HepG2 (cell line): Measurements from ENCODE around the gene YTHDF1. TPM values are rescaled to one million over a fixed set of nuclear protein-coding genes. Genes with fewer than 3 reads are reported as not detected.
"Not testable (repeated sequence)": the region's sequence is repeated elsewhere in the genome, so short reads cannot be mapped to it uniquely, and the experiment has no call there.

Experiments
- ATAC-seq: fragments of 200-7000 bp; cut with Tn5 transposase; 3 replicates; pipeline ENCODE4 v1.9.1; 2020; ENCODE audit warnings: mild to moderate bottlenecking, moderate library complexity
- BruUV-seq: library from RNA; stranded (reverse); fragments of 400-500 nt; replicated peaks from 2 replicates; lab custom pipeline; 2021; lab: Mats Ljungman, UMichigan
- CTCF ChIA-PET: fragments of 300-600 bp; formaldehyde crosslinking; extraction: SDS; loops from one replicate; lab custom pipeline; 2021; ENCODE audit warnings: low total read pairs, inconsistent platforms, low intra/inter-chr PET ratio; lab: Yijun Ruan, JAX
- POLR2A ChIA-PET: fragments of 350-600 bp; sonication (Branson Sonifier 250); formaldehyde crosslinking; loops from one replicate; lab custom pipeline; 2020; ENCODE audit warnings: antibody characterized with exemption, inconsistent platforms; lab: Yijun Ruan, JAX
- DNase-seq: peaks from one replicate; pipeline ENCODE4 v3.0.0-alpha.2; 2015; ENCODE audit warnings: low spot score
- FAIRE-seq: peaks from 3 replicates; lab custom pipeline; 2011; peaks lifted over from hg19 to GRCh38; lab: Jason Lieb, UNC
- H2AFZ ChIP-seq: one replicate; pipeline ENCODE4 v1.6.1; 2011; ENCODE audit warnings: low read length, inconsistent platforms
- H3K27ac ChIP-seq: fragments of 300-600 bp; 3 replicates; pipeline ENCODE4 v1.8.0; 2011; ENCODE audit warnings: mixed run types, mild to moderate bottlenecking, mixed read lengths, low read length, inconsistent platforms; ENCODE audit not compliant: insufficient read depth; ENCODE audit errors: extremely low read length
- H3K27me3 ChIP-seq, 2 experiments: fragments of 200-600 bp in 1 of 2; 2 replicates in 1 of 2; 3 replicates in 1 of 2; pipeline versions ENCODE4 v1.6.0 to v1.8.0; 2011; ENCODE audit warnings: low read length in 2 of 2, mild to moderate bottlenecking in 2 of 2, moderate library complexity in 2 of 2, inconsistent platforms in 1 of 2; ENCODE audit not compliant: insufficient read depth in 2 of 2, control insufficient read depth in 1 of 2
- H3K36me3 ChIP-seq, 2 experiments: fragments of 200-600 bp in 1 of 2; replicated peaks in 1 of 2; 2 replicates in 1 of 2; 3 replicates in 1 of 2; pipeline versions ENCODE4 v1.5.1 to v1.8.0; 2011; ENCODE audit warnings: low read length in 2 of 2, inconsistent platforms in 1 of 2; ENCODE audit not compliant: insufficient read depth in 2 of 2, control insufficient read depth in 1 of 2
- H3K4me1 ChIP-seq: 2 replicates; pipeline ENCODE4 v1.5.1; 2012; ENCODE audit warnings: low read length, inconsistent platforms; ENCODE audit not compliant: insufficient read depth
- H3K4me2 ChIP-seq: 2 replicates; pipeline ENCODE4 v1.6.0; 2011; ENCODE audit warnings: low read depth, low read length, inconsistent platforms
- H3K4me3 ChIP-seq, 3 experiments: fragments of 200-600 bp in 1 of 3; sonication (generic), shearing (Covaris generic) in 1 of 3; replicated peaks in 1 of 3; 2 replicates each; pipeline ENCODE4 v1.5.1; 2011 to 2016; ENCODE audit warnings: low read length in 3 of 3, inconsistent platforms in 2 of 3, low read depth in 2 of 3, mild to moderate bottlenecking in 2 of 3, control low read depth in 1 of 3, mixed read lengths in 1 of 3; ENCODE audit not compliant: insufficient read depth in 1 of 3
- H3K79me2 ChIP-seq: one replicate; pipeline ENCODE4 v1.6.1; 2011; ENCODE audit warnings: low read length, inconsistent platforms; ENCODE audit not compliant: insufficient read depth
- H3K9ac ChIP-seq: 2 replicates; pipeline ENCODE4 v1.6.0; 2011; ENCODE audit warnings: mild to moderate bottlenecking, low read depth, low read length, inconsistent platforms; ENCODE audit not compliant: insufficient read depth
- H3K9me3 ChIP-seq: 2 replicates; pipeline ENCODE4 v1.5.1; 2012; ENCODE audit warnings: mild to moderate bottlenecking, low read length
- H4K20me1 ChIP-seq: 2 replicates; pipeline ENCODE4 v1.6.0; 2011; ENCODE audit warnings: inconsistent platforms, mild to moderate bottlenecking, low read length, moderate library complexity; ENCODE audit not compliant: insufficient read depth
- KDM2A ChIP-seq: sonication (generic); formaldehyde crosslinking; IDR thresholded peaks from 2 replicates; pipeline ENCODE4 v1.4.0; 2020; ENCODE audit warnings: low read depth, missing genetic modification reagents, borderline replicate concordance
- STAG1 ChIP-seq: sonication (generic); formaldehyde crosslinking; IDR thresholded peaks from 2 replicates; pipeline ENCODE4 v1.4.0; 2020; ENCODE audit warnings: missing genetic modification reagents
- WGBS: methylation state at CpG from one replicate; pipeline ENCODE4 v1.1.6; 2017; ENCODE audit warnings: low lambda C conversion rate; 5-methylcytosine and 5-hydroxymethylcytosine counted together
- in situ Hi-C: cut with HindIII; loops from 2 replicates; pipeline ENCODE4 v1.10.0; 2017; ENCODE audit warnings: low pct_unique_long_range_greater_than_20kb; ENCODE audit not compliant: extremely low pct_ligation_motif_present
- intact Hi-C: fragments of 100-400 bp; cut with micrococcal nuclease; formaldehyde crosslinking; loops from one replicate; pipeline ENCODE4 v1.10.0; 2022; ENCODE audit not compliant: unreplicated experiment
- polyA plus RNA-seq, 8 experiments: library from polyadenylated mRNA; depleted of rRNA in 3 of 8; stranded (reverse) in 7 of 8; unstranded in 1 of 8; fragments of >200 nt; fragmentation: Illumina TruSeq in 4 of 8; extraction: Trizol in 4 of 8; gene quantifications; 2 replicates each; pipeline versions ENCODE4 v1.2.1 to v1.2.3, GENCODE V29; 2011 to 2016; ENCODE audit warnings: low read depth in 4 of 8, missing spikeins in 1 of 8, mixed read lengths in 1 of 8; ENCODE audit not compliant: insufficient read depth in 1 of 8
- total RNA-seq, 5 experiments: library from RNA; depleted of rRNA; stranded (reverse); fragments of >200 nt; fragmentation: Illumina TruSeq; extraction: Trizol; gene quantifications; 2 replicates each; pipeline ENCODE4 v1.2.3, GENCODE V29; 2016; ENCODE audit warnings: low read depth in 1 of 5
- TF ChIP-seq, protein P1 (sequence below): sonication (generic); formaldehyde crosslinking; IDR thresholded peaks from 2 replicates; pipeline ENCODE4 v1.5.0; 2020; ENCODE audit warnings: mild to moderate bottlenecking, missing genetic modification reagents, moderate library complexity
- TF ChIP-seq, protein P2 (sequence below): sonication (generic); formaldehyde crosslinking; IDR thresholded peaks from 2 replicates; pipeline ENCODE4 v1.4.0; 2020; ENCODE audit warnings: missing genetic modification reagents

Gene YTHDF1
- total and polyA plus RNA-seq, 2 of the 13 experiments (the other 11 are each of a cell fraction or from before 2014, with no cell fraction given) = 34.5 to 37.7 TPM

DNA sequence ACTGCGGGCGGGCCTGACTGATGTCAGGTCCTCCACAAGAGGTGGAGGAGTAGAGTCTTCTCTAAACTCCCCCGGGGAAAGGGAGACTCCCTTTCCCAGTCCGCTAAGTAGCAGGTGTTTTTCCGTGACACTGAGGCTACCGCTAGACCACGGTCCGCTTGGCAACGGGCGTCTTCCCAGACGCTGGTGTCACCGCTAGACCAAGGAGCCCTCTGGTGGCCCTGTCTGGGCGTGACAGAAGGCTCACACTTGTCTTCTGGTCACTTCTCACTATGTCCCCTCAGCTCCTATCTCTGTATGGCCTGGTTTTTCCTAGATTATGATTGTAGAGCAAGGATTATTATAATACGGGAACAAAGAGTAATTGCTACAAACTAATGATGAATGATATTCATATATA, 35.4 kb upstream of the YTHDF1 start:
- H3K9ac ChIP-seq, H4K20me1 ChIP-seq, H3K36me3 ChIP-seq, H3K9me3 ChIP-seq, H3K4me3 ChIP-seq, H3K27ac ChIP-seq, BruUV-seq, POLR2A ChIA-PET, H3K79me2 ChIP-seq, FAIRE-seq, intact Hi-C loops, in situ Hi-C loops, H2AFZ ChIP-seq, DNase-seq, H3K4me2 ChIP-seq, ATAC-seq: not testable (repeated sequence)
- Histone ChIP-seq H3K4me1 (peaks cover 16% of the 10 kb centered on the region), H3K27me3 (peaks cover 30 to 85% of the 10 kb centered on the region in 2 experiments)
- CTCF ChIA-PET = interaction anchor here (1.2 to 1.4 kb wide), 3 partner anchors 26 to 68 kb away, joined by 4 to 10 read pairs (median 9); no protein-coding TSS in a partner anchor
- 23% methylated on average over 9 of the region's 14 CpGs for WGBS
- TF ChIP-seq, protein P1, sequence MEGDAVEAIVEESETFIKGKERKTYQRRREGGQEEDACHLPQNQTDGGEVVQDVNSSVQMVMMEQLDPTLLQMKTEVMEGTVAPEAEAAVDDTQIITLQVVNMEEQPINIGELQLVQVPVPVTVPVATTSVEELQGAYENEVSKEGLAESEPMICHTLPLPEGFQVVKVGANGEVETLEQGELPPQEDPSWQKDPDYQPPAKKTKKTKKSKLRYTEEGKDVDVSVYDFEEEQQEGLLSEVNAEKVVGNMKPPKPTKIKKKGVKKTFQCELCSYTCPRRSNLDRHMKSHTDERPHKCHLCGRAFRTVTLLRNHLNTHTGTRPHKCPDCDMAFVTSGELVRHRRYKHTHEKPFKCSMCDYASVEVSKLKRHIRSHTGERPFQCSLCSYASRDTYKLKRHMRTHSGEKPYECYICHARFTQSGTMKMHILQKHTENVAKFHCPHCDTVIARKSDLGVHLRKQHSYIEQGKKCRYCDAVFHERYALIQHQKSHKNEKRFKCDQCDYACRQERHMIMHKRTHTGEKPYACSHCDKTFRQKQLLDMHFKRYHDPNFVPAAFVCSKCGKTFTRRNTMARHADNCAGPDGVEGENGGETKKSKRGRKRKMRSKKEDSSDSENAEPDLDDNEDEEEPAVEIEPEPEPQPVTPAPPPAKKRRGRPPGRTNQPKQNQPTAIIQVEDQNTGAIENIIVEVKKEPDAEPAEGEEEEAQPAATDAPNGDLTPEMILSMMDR (CRISPR knock-in tag) = peak; percentile 66
- TF ChIP-seq STAG1 (CRISPR knock-in tag) = peak; percentile 64
- peak; percentile 59; the same call in 1 of the 2 replicates for TF ChIP-seq KDM2A (CRISPR knock-in tag)
- TF ChIP-seq, protein P2, sequence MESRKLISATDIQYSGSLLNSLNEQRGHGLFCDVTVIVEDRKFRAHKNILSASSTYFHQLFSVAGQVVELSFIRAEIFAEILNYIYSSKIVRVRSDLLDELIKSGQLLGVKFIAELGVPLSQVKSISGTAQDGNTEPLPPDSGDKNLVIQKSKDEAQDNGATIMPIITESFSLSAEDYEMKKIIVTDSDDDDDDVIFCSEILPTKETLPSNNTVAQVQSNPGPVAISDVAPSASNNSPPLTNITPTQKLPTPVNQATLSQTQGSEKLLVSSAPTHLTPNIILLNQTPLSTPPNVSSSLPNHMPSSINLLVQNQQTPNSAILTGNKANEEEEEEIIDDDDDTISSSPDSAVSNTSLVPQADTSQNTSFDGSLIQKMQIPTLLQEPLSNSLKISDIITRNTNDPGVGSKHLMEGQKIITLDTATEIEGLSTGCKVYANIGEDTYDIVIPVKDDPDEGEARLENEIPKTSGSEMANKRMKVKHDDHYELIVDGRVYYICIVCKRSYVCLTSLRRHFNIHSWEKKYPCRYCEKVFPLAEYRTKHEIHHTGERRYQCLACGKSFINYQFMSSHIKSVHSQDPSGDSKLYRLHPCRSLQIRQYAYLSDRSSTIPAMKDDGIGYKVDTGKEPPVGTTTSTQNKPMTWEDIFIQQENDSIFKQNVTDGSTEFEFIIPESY (CRISPR knock-in tag) = 0 out of 2 replicates have a peak, but pooled peaks have one; percentile 21
